Activated T-helper 1 cell treated with anti-CD3 and anti-CD28 coated beads, Interleukin-12 subunit alpha, Interleukin-12 subunit beta, Interleukin-2, Interleukin-4 antibody, amounts not matched to agents 30 ng/mL and 10 ng/mL and 1 ng/mL, durations not matched to agents 14 hours and 24 hours and 36 hours (primary cell): ENCODE results near the gene MSRB1. TPM values are rescaled to one million over a fixed set of nuclear protein-coding genes. Genes with fewer than 3 reads are reported as not detected.

Experiments
- DNase-seq: peaks from one replicate; pipeline ENCODE4 v3.0.0; 2021; ENCODE audit warnings: low spot score
- H3K27ac Mint-ChIP-seq: one replicate; pipeline ENCODE4 v1.8.0; 2021; ENCODE audit warnings: mild to moderate bottlenecking, mixed read lengths
- H3K27me3 Mint-ChIP-seq: one replicate; pipeline ENCODE4 v1.8.0; 2022; ENCODE audit warnings: mild to moderate bottlenecking, moderate library complexity, mixed read lengths; ENCODE audit not compliant: insufficient read depth
- H3K36me3 Mint-ChIP-seq: one replicate; pipeline ENCODE4 v1.8.0; 2021; ENCODE audit warnings: low read depth, mixed read lengths
- H3K4me1 Mint-ChIP-seq: one replicate; pipeline ENCODE4 v1.8.0; 2021; ENCODE audit warnings: low read depth, mixed read lengths
- H3K4me3 Mint-ChIP-seq: one replicate; pipeline ENCODE4 v1.8.0; 2021; ENCODE audit warnings: mild to moderate bottlenecking, moderate library complexity, mixed read lengths
- H3K9me3 Mint-ChIP-seq: one replicate; pipeline ENCODE4 v1.8.0; 2021; ENCODE audit warnings: mixed read lengths
- intact Hi-C: fragments of 100-400 bp; cut with micrococcal nuclease; formaldehyde crosslinking; loops from one replicate; pipeline ENCODE4 v1.15.1; 2024
- total RNA-seq: library from RNA; stranded (reverse); gene quantifications from 2 replicates; pipeline ENCODE4 v1.2.3, GENCODE V29; 2022

MSRB1 gene
- total RNA-seq, 1 donor from 2014 or later = 22.1 TPM

DNA sequence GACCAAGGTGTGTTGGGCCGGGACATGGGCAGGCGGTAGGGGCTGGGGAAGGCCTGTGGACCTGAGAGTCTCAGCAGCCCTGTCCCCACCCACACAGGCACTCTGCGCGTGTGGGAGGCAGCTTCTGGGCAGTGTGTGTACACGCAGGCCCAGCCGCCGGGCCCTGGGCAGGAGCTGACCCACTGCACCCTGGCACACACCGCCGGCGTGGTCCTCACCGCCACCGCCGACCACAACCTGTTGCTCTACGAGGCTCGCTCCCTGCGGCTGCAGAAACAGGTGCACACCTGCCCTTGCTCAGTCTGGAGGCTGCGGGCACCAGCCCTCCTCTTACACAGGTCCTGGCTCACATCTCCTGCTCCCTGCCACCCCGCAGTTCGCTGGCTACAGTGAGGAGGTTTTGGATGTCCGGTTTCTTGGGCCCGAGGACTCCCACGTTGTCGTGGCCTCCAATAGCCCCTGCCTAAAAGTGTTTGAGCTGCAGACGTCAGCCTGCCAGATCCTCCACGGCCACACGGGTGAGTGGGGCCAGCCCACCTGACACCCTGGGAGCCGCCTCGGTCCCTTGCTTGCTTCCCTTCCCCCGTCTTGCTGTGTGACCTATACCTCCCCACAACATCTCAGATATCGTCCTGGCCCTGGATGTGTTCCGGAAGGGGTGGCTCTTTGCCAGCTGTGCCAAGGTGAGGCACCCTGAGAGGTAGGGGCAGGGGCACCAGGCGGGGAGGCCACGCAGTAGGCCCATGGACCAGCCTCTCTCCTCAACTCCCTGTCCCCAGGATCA, 32.6 kb upstream of the MSRB1 start:
- peaks cover 21% of the 10 kb centered on the region for H3K36me3 Mint-ChIP-seq
- intact Hi-C loops = no loop called here
- H3K9me3 Mint-ChIP-seq = no peaks in the 10 kb centered on the region
- no peak for DNase-seq
- H3K27ac Mint-ChIP-seq = no peak overlapping the region
- peaks cover 7% of the 10 kb centered on the region for H3K27me3 Mint-ChIP-seq
- H3K4me1 Mint-ChIP-seq = peaks cover 19% of the 10 kb centered on the region
- H3K4me3 Mint-ChIP-seq = peak overlapping the region; percentile 9

DNA sequence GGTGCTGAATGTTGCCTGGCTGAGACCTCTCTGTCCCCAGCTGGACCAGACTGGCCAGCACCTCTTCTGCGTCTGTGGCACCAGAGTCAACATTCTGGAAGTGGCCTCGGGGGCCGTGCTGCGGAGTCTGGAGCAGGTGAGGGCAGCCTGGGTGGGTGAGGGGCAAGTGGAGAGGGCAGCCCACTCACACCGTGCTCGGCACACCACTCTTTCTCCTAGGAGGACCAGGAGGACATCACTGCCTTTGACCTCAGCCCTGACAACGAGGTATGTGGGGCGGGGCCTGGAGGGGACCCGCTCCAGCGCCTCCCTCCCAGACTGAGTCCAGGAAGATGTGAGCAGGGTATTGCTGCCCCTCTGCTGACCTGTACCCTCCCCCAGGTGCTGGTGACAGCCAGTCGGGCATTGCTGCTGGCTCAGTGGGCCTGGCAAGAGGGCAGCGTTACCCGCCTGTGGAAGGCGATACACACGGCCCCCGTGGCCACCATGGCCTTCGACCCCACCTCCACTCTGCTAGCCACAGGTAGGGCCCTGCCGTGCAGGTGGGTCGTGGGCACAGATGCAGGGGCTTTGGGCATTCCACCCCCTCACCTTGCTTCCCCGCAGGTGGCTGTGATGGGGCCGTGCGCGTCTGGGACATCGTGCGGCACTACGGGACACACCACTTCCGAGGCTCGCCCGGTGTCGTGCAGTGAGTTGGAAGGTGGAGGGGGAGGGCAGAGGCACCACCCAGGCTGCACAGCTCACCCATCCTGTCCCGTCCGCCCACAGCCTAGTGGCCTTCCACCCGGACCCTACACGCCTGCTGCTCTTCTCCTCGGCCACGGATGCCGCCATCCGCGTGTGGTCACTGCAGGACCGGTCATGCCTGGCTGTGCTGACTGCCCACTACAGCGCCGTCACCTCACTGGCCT, 31.4 kb upstream of the MSRB1 start:
- H3K36me3 Mint-ChIP-seq = peaks cover 21% of the 10 kb centered on the region
- peaks cover 19% of the 10 kb centered on the region for H3K4me1 Mint-ChIP-seq
- intact Hi-C loops = loop anchor here (5.0 kb wide), 1 partner anchor 362 kb away; the partner anchor contains the start of genes CRAMP1 and IFT140
- no peak overlapping the region for H3K27ac Mint-ChIP-seq
- peak overlapping the region; percentile 47 for H3K4me3 Mint-ChIP-seq
- no peaks in the 10 kb centered on the region for H3K9me3 Mint-ChIP-seq
- no peaks in the 10 kb centered on the region for H3K27me3 Mint-ChIP-seq
- no peak for DNase-seq

DNA sequence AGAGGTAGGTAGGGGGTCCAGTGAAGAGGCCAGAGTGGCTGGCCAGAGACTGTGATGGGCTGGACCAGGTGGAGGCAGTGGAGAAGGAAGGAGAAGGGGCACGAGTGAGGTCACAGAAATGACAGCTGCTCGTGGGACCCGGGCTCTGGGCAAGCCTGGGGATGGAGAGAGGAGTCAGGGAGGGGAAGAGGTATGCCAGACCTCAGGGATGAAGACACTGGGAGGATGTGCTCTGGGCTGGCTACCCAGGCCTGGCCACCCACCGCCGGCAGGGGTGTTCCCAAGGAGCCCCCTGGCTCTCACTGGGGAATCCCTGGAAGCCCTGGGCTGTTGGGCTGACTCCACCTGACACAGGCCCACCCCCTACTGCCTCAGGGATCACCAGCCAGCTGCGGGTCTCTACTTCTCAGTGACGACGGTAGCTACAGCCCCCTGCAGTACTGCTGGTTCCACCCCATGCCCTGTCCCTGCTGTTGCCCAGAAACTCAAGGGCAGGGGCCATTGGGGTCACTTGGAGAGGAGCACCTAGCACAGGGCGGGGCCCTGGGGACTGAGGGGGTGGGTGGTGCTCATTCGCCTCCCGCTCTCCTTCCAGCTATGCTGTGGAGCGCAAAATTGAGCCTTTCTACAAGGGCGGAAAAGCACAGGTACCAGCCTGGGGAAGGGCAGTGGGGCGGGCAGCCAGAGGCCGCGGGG, 30.6 kb upstream of the MSRB1 start:
- H3K4me1 Mint-ChIP-seq = peaks cover 19% of the 10 kb centered on the region

DNA sequence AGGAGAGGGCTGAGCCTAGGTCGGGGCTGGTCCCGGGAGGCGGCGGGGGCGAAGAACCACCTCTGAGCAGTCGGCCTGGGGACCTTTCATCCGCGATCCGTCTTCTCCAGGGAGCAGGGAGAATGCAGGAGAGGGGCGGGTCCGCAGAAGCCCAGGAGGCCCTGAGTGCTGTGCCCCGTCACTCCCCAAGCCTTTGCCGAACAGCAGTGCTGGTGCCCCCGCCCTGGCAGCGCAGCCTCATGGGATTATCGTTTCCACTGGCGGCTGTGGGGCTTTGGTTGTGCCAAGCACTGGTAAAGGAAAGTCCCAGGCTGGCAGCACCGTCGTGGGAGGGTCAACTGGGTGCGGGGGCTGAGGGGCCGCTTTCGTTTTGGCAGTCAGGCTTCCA, 29.5 kb upstream of the MSRB1 start:
- Mint-ChIP-seq H3K36me3 (peaks cover 20% of the 10 kb centered on the region), H3K4me1 (peaks cover 19% of the 10 kb centered on the region), H3K27ac (peak overlapping the region; percentile 74), H3K27me3 (no peaks in the 10 kb centered on the region), H3K4me3 (peak overlapping the region; percentile 97), H3K9me3 (no peaks in the 10 kb centered on the region)
- intact Hi-C loops = loop anchor here (1.0 to 5.0 kb wide), 4 partner anchors 8 to 552 kb away; partner anchors contain the start of genes CRAMP1, GFER, IFT140 and RPS2
- DNase-seq = no peak

More for the DNA sequence above, 30.6 kb upstream of the MSRB1 start:
- Mint-ChIP-seq H3K4me3 (peak overlapping the region; percentile 47), H3K27me3 (no peaks in the 10 kb centered on the region), H3K27ac (peak overlapping the region; percentile 63), H3K9me3 (no peaks in the 10 kb centered on the region), H3K36me3 (peaks cover 21% of the 10 kb centered on the region)
- intact Hi-C loops = loop anchor here (2.0 to 5.0 kb wide), 2 partner anchors 361 to 553 kb away; partner anchors contain the start of genes CRAMP1, IFT140 and UQCC4
- DNase-seq = no peak

DNA sequence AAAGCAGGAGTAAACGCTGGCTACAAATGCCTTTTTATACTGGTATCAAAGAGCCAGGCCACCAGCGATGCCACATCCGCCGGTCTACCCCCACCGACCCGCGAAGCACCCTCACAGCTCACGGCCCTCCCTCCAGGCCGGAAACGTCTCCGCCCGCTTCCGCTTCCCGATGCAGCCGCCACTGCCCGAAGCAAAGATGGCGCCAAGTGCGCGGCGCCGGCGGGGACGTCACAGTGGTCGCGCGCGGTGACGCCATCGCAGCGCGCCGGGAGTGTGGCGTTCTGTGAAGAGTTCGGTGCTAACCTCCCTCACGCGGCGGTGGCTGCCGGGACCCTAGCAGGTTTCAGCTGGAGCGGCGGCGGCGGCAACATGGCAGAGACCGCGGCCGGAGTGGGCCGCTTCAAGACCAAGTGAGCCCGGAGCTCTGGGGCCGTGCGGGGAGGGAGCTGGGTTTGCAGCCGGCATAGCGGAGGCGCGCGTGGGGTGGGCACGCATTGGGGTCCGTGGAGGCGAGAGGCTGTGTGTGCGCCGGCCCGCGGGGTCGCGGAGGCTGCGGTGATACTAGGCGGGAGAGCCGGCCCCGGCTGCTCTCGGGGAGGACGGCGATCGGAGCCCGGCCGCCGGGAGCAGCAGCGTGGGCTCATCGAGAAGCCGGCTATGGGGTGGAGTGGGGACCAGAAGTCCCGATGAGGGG, 28.9 kb upstream of the MSRB1 start, which contains the start of gene TBL3:
Gene TBL3 (plus strand): TSS at position 258 of the 694 bp plus-strand sequence. CDS start 112 bp downstream, at position 370.
- no peaks in the 10 kb centered on the region for H3K9me3 Mint-ChIP-seq
- H3K4me1 Mint-ChIP-seq = peaks cover 19% of the 10 kb centered on the region
- DNase-seq = peak; percentile 97
- peak within 1 kb of the TSS; percentile 97 for H3K4me3 Mint-ChIP-seq
- H3K36me3 Mint-ChIP-seq = peaks cover 18% of the 10 kb centered on the region
- intact Hi-C loops = loop anchor here (1.0 to 5.0 kb wide), 6 partner anchors 8 to 551 kb away; partner anchors contain the start of genes CRAMP1, GFER, IFT140 and NDUFB10
- H3K27ac Mint-ChIP-seq = peak within 1 kb of the TSS; percentile 99
- no peaks in the 10 kb centered on the region for H3K27me3 Mint-ChIP-seq

DNA sequence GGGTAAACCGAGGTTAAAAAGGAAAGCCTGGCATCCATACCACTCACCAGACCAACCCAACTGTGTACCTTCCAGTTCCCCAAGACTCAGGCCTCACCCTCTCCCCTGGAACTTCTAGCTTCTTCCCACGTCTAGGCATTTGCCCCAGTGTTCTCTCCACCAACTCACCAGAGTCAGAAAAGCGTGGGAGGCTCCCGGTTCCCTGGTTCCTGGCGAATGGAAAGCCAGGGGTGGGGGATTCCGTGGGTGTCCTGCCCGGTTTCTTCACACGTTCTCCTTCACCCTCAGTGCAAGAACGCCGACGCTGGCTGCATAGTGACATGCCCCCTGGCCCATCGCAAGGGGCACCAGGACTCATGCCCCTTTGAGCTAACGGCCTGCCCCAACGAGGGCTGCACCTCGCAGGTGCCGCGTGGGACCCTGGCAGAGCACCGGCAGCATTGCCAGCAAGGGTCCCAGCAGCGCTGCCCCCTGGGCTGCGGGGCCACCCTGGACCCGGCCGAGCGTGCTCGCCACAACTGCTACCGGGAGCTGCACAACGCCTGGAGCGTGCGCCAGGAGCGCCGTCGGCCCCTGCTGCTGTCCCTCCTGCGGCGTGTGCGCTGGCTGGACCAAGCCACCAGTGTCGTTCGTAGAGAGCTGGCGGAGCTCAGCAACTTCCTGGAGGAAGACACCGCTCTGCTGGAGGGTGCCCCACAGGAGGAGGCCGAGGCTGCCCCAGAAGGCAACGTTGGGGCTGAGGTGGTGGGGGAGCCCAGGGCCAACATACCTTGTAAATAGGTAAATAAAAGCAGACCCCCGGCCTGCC, 25.4 kb upstream of the MSRB1 start:
- Mint-ChIP-seq H3K4me1 (peaks cover 26% of the 10 kb centered on the region), H3K27me3 (no peaks in the 10 kb centered on the region), H3K27ac (no peak overlapping the region), H3K9me3 (no peaks in the 10 kb centered on the region), H3K36me3 (peaks cover 25% of the 10 kb centered on the region), H3K4me3 (no peak overlapping the region)
- DNase-seq = no peak
- intact Hi-C loops = no loop called here

DNA sequence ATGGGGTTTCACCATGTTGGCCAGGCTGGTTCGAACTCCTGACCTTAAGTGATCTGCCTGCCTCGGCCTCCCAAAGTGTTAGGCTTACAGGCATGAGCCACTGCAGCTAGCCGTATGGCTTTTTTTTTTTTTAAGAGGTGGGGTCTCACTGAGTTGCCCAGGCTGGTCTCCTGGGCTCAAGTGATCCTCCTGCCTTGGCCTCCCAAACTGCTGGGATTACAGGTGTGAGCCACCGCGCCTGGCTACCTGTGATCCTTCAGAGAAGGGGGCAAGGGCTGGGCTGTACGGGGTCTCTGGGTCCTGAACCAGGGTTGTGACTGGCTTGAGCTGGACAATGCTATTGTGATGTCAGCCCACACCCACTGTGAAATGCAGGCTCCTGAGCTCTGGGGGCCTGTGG, 23.5 kb upstream of the MSRB1 start, which contains the start of gene RNF151:
Gene RNF151 (plus strand): TSS at position 397 of the 400 bp plus-strand sequence. CDS start 26 bp downstream, outside the sequence.
- Mint-ChIP-seq H3K9me3 (no peaks in the 10 kb centered on the region), H3K4me3 (peak within 1 kb of the TSS; percentile 100), H3K36me3 (peaks cover 33% of the 10 kb centered on the region), H3K27me3 (no peaks in the 10 kb centered on the region), H3K27ac (peak within 1 kb of the TSS; percentile 94), H3K4me1 (peaks cover 25% of the 10 kb centered on the region)
- no peak for DNase-seq
- intact Hi-C loops = no loop called here

DNA sequence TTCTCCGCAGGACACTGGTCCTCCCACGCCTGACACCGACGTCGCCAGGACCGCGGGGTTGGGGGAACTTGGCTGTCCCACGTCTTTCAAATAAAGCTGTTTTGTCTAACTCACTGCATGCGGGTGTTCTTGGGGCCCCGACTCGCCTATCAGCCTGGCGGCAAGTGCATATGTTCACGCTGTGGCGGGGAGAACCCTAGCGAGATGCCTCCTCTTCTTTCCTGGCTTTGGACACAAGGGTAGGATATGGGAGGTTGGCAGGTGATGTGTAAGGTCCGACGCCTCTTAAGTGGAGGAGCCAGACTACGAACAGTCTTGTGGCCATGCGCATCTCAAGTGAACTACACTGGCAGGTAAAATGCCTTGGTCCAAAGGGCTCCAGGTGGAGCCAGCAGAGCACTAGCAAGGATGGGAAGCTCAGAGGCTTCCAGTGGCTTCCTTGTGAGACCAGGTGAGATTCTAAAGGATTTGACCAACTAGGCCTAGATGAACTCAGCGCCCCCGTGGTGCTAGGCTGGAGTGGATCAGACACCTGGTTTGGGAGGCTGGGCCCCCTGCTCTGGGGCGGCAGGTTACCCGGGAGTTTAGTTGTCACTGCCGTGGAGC, 22.5 kb upstream of the MSRB1 start:
- H3K27ac Mint-ChIP-seq = peak overlapping the region; percentile 94
- no peak for DNase-seq
- H3K36me3 Mint-ChIP-seq = peaks cover 41% of the 10 kb centered on the region

DNA sequence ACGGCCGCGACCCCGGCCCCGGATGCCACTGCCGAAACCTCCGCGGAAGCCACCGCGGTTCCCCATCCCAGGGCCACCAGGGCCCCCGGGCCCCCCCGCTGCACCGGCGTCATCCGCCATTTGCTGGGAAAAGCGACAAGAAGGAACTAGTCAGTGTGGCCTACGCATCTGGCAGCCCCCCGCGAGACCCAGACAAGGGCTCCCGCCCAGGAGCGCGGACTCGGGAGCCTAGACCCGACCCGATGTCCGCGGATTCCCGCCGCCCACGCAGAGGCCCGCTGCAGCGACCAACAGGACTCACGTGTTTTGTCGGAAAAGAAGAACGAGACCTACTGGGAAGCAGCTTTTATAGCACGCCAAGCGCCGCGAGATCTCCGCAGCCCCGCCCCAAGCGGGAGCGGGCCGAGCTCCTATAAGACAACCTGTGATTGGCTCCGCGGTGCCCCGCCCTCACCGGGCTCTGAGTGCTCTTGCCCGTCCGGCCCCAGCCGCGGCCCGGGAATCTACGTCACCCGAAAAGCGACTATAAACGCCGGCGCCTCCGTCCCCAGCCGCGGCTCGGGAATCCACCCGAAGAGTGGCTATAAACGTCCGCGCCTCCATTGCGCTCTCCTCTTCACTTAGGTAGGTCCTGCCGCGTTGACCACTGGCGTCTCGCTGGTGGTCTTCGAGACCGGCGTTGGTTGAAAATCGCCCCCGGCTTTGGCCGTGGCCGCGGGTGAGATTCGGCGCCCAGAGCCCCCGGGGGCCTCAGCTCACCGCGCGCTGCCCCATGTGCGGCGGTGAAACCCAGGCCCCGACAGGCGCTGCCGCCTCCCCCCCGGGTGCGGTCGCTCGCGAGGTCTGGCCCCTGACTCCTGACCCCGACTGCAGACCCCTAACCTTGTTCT, 21.8 kb upstream of the MSRB1 start, which contains the start of gene RPS2:
Gene RPS2 (minus strand): TSS at position 321 of the 890 bp plus-strand sequence. CDS start 201 bp downstream, at position 120.
- H3K27me3 Mint-ChIP-seq = no peaks in the 10 kb centered on the region
- peaks cover 34% of the 10 kb centered on the region for H3K4me1 Mint-ChIP-seq
- DNase-seq = peak; percentile 99
- intact Hi-C loops = loop anchor here (1.0 to 2.0 kb wide), 6 partner anchors 8 to 191 kb away; partner anchors contain the start of genes FAHD1, HAGH, MSRB1 and NUBP2
- peak within 1 kb of the TSS; percentile 100 for H3K4me3 Mint-ChIP-seq
- peaks cover 44% of the 10 kb centered on the region for H3K36me3 Mint-ChIP-seq
- peak within 1 kb of the TSS; percentile 97 for H3K27ac Mint-ChIP-seq
- no peaks in the 10 kb centered on the region for H3K9me3 Mint-ChIP-seq

More for the DNA sequence above, 22.5 kb upstream of the MSRB1 start:
- H3K4me1 Mint-ChIP-seq = peaks cover 29% of the 10 kb centered on the region
- peak overlapping the region; percentile 100 for H3K4me3 Mint-ChIP-seq
- intact Hi-C loops = loop anchor here (2.0 kb wide), 2 partner anchors 139 to 183 kb away; partner anchors contain the start of genes FAHD1, HAGH, NUBP2 and SPSB3
- no peaks in the 10 kb centered on the region for H3K27me3 Mint-ChIP-seq
- no peaks in the 10 kb centered on the region for H3K9me3 Mint-ChIP-seq
